ENCODE results near the gene DOCK8.

DOCK8 gene

GRCh38 chr9:270657-271237 is 56.1 kb downstream of the DOCK8 start:
- DNase-seq, result no peak

GRCh38 chr9:272251-273213 is 57.9 kb downstream of the DOCK8 start:
- no peak for DNase-seq

DNA sequence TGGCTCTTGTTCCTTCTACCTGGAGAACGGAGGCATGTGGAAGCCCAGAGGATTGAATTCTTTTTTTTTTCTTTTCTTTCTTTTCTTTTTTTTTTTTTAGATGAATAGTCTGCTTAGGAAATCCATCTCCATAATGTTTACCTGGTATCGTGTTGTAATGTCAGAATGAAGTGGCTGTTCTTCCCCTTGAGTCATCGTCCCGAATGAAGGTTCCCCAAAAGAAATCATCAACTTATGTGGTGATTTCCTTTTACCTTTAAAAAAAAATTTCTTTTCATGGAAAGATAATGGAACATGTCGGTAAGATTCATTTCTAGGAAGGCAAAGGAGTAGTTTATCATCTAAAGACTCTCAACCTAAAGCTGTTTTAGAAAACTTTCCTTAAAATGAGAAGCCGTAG is 59.7 kb downstream of the DOCK8 start:
- DNase-seq, result no peak

GRCh38 chr9:277601-278295 is 63.1 kb downstream of the DOCK8 start:
- no peak for DNase-seq

GRCh38 chr9:278651-279050 is 64.0 kb downstream of the DOCK8 start:
- DNase-seq, result no peak

DNA sequence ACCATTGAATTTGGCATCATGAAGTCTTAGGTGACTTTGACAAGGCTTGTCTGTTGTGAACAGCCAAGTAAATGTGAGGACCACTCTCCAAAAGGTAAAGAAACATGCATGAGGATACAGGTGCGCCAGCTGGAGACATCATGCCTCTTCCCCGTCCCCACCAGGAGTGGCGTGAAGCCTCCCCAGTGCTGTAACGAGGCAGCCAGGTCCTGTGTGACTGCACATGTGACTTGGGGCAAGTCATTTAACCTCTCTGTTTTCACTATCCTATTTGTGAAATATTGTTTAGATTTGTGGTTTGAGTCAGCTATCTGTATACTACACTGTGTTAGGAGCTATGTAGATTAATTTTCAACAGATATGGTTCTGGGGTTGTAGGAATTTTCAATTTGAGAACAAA is 65.0 kb downstream of the DOCK8 start:
- no peak for DNase-seq

GRCh38 chr9:281741-282645 is 67.3 kb downstream of the DOCK8 start:
- DNase-seq, result no peak

- DNase-seq, result no peak
Observed at GRCh38 chr9:286071-286740, 71.5 kb downstream of the DOCK8 start.

GRCh38 chr9:289121-289520 is 74.5 kb downstream of the DOCK8 start:
- no peak for DNase-seq

DNA sequence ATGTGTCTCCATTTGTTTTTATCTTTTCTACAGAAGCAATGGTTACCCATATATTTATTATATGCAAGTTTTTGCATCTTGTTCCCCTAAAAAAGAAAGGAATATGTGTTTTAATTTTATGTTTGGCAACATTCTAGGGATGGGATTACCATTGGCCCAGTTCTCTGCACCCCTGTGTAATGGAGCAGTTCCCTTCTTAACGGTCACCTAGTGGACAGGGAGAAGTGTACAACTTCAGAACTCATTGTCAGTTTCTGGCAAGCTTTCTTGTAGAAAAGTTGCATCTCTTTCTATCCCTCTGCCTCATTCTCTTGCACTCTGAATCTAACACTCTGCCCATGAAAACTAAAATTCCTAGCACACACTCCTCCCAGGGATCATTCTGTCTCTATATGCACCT is 78.2 kb downstream of the DOCK8 start:
- DNase-seq, result no peak

GRCh38 chr9:295576-295975 is 80.9 kb downstream of the DOCK8 start:
- DNase-seq, result no peak

- no peak for DNase-seq
Observed at GRCh38 chr9:296411-296810, 81.7 kb downstream of the DOCK8 start.

DNA sequence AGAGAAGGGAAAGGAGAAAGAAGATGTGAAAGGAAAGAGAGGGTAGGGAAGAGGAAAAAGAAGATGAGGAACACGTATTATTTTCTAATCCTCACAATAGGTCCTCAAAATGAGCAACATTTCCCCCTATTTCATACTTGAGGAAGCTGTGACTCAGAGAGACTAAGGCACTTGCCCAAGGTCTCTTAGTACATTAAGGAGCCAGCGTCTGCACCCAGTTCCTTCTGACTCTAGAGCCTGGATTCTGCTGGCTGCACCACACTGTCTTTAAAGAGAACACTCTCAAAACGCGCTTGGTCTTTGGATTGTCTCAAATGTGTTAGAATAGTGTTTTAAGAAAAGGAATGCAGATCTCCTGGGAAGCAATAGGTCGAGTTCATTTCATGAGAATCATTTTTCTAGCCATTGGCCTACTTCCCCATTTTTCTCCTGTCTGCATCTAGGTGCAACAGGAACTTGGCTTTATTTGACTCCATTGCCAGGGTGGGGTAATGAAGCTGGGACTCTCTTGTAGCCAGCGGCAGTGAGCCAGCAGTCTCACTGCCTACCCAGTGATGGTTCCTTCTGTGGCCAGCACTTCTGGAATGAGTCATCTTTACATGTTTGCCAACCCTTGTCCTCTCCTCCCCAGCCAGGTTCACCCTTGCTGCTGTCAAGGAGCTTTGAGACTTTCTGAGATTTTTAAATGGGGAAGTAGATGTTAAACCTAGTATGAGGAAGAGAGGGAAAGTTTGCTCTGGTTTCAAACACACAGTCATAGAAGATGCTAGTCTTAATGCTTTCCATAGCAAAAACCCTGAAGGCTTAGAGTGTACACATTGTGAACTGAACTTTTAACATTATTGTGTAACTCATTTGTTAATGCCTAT is 82.7 kb downstream of the DOCK8 start:
- DNase-seq, result no peak

DNA sequence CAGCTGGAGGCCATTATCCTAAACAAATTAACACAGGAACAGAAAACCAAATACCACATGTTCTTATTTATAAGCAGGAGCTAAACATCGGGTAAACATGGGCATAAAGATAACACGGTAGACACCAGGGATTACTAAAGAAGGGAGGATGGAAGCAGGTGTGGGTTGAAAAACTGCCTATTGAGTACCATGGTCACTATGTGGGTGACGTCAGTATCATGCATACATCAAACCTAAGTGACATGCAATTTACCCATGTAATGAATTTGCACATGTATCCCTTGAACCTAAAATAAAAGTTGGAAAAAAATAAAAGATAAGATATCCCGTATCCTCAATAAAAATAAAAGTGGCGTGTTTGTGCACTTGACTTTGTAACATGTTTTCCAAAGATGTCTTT is 88.8 kb downstream of the DOCK8 start:
- DNase-seq, result no peak

DNA sequence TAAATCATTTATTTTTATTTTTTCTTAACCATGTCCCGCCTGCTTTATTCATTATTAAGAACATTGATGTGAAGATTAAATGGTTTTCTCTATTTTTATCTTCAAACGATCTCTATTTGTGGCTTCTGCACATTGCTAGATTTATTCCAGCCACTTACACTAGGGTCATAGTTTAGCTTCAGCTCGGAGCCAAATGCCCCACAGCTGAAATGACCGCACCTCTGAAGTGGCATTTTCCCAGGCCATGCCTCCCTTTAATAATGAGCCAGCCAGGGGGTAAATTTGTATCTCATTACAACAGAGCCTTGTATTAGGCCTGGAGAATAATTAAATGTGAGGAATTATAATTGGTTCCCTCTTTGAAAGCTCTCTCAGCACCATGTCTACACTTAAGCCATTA is 89.4 kb downstream of the DOCK8 start:
- no peak for DNase-seq

DNA sequence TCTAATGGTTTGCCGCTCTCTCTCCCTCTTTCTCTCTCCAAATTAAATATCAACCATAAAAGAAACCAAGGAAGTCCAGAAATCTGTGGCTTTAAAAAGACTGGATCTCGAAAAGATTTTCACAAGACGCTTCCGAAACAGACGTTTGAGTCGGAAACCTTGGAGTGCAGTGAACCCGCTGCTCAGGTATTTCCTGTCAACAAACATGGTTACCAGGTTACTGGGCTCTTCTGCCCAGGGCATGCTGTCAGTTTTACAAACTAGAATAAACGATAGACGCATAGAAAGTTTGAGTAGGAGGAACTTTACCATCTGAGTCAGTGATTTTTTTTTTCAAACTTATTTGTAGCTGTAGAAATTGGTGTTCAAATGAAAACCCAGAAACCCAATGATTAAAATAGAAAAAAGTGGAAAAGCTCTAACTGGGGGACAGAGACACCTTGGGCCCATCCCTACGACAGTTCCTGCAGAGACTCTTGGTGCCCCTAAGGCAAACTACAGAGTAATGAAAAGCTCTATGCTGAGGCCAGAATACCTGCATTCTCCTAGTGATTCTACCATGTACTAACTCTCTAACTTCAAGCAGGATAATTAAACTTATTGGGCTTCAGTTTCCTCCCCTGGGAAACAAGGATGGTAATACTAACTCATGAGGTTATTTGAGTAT is 90.0 kb downstream of the DOCK8 start:
- DNase-seq, result no peak

GRCh38 chr9:306907-307306 is 92.2 kb downstream of the DOCK8 start:
- no peak for DNase-seq

DNA sequence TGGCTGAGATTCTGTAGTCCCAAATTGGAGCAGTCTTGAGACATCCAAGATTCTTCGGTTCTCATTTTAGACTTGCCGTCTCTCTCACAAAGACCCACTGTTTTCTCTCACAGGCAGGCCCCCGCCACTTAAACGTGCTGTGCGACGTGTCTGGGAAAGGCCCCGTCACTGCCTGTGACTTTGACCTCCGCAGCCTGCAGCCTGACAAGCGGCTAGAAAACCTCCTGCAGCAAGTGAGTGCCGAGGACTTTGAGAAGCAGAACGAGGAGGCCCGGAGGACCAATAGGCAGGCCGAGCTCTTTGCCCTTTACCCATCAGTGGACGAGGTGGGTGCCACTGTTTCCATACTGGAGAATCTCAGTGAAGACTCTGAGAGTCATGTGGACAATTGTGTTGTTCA is 97.2 kb downstream of the DOCK8 start:
- no peak for DNase-seq

DNA sequence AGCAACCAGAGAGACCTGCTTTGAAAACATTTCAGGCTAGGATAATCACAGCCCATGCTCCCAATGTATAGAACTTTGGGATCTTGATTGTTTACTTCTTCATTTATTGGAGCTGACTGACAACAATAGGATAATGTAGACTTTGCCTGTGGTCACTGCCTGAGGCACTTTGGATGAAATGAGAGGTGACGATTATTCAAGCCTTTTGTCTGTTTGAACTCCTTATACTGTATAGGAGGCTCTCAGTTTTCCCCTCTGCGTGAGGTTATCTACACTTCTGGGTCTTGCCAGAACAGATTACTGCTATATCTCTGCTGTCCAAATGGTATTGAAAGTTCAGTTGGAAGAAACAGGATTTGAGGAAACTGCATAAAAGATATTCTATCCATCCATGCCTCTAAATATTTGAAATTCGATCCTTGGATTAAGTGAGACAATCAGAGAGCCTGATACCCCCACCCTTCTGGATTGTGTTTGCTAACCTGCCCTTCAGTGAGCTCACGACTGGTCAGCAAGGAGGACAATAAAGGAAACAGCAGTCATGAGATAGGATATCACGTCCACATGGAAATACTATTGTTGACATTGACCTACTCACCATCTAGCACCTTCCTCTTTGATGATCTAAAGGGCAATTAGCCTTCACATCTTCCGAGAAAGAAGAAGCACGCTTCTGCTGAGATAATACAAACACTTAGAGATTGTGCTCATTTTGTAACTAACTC is 98.1 kb downstream of the DOCK8 start:
- DNase-seq, result no peak

DNA sequence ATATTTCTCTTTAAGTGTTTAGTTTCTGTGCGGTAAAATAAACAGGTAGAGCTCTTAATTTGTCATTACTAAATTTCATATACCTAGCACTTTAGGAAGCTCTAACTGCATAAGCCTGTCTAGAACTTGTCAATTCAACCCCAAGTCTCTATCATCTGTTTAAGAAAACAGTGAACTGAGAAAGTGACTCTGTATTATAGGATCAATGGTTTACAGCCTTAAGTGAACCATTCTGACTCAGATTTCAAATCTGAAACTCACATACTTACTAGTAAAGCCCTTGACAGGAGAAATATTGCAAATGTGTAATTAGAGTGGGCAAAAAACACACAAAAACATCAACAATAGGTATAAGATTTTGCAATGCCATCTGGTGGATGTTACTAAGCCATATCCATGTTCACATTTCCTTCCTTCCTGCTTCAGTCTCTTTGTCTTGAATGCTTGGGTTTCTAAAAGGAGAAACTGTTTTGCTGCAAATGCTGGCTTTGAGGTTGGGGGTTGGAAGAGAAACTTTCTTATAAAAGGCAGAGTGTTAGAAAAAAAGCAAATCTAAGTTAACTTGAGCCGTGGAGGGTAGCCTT is 101.8 kb downstream of the DOCK8 start:
- no peak for DNase-seq

Data from SHP77 treated with DMSO at 0.1 percent for 48 hours (cell line).